Fibroblast of lung (primary cell): ENCODE measurements around the gene L3HYPDH.

Source experiments
- EZH2 ChIP-seq: IDR thresholded peaks from 2 replicates; pipeline ENCODE4 v1.5.1; 2012; ENCODE audit warnings: low read length, control low read depth, mild to moderate bottlenecking; ENCODE audit errors: missing control alignments
- TF ChIP-seq, protein P1 (sequence below), 2 donors: IDR thresholded peaks in 1 of 2; conservative IDR thresholded peaks in 1 of 2; 1 replicate in 1 of 2; 2 replicates in 1 of 2; pipeline ENCODE4 v1.5.1; 2011 to 2012; ENCODE audit warnings: low read length in 2 of 2, control low read depth in 1 of 2, inconsistent platforms in 1 of 2, low read depth in 1 of 2, mild to moderate bottlenecking in 1 of 2

DNA sequence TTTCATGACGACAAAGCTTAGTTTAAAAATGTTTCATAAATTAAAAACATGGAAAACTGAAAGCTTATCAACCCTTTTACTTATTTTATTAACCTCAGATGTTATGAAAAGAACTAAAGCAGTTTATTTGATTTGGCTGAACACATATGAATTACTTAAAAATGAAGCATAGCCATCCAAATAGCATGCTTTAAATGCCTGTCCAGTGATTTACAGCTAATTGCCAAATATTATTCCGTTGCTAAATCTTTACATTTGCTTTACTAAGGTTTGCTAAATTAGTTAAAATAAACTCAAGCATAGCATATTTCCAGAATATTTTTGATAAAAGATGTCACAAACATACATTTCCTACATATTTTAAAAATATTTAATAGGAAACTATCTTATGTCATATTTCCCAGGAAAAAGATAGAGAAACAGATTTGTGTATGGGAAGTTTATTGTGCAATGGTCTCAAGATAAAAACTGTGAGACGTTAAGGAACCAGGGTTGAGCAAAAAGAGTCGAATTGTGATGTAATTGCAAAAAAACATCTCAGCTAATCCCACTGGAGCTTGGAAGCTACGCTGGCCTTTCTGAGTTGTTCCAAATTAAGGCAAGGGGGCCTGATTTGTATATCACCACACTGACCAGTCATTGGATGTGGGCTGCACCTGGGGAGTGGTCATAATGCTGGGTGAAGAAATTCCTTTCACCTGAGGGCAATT is 44.8 kb downstream of the L3HYPDH start:
- TF ChIP-seq EZH2: no peak
- TF ChIP-seq, protein P1, sequence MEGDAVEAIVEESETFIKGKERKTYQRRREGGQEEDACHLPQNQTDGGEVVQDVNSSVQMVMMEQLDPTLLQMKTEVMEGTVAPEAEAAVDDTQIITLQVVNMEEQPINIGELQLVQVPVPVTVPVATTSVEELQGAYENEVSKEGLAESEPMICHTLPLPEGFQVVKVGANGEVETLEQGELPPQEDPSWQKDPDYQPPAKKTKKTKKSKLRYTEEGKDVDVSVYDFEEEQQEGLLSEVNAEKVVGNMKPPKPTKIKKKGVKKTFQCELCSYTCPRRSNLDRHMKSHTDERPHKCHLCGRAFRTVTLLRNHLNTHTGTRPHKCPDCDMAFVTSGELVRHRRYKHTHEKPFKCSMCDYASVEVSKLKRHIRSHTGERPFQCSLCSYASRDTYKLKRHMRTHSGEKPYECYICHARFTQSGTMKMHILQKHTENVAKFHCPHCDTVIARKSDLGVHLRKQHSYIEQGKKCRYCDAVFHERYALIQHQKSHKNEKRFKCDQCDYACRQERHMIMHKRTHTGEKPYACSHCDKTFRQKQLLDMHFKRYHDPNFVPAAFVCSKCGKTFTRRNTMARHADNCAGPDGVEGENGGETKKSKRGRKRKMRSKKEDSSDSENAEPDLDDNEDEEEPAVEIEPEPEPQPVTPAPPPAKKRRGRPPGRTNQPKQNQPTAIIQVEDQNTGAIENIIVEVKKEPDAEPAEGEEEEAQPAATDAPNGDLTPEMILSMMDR (conservative IDR thresholded peaks at IDR 0.05 in 1 of 2, IDR thresholded peaks at IDR 0.05 in 1 of 2; ENCODE audit: low read depth in 1 of 2, low read length in 2 of 2): no peak
